GM21723 (cell line): ENCODE results near the gene AHRR.
"Not testable (repeated sequence)": the region's sequence is repeated elsewhere in the genome, so short reads cannot be mapped to it uniquely, and the experiment has no call there.

Source experiments
- ATAC-seq: cut with Tn5 transposase; IDR thresholded peaks from one replicate; pipeline ENCODE4 v1.9.1; 2021; ENCODE audit warnings: mild to moderate bottlenecking, moderate library complexity; ENCODE audit not compliant: unreplicated experiment

AHRR gene

GRCh38 chr5:305050-305449 lies 16.5 kb upstream of the AHRR start:
- ATAC-seq, result no peak

DNA sequence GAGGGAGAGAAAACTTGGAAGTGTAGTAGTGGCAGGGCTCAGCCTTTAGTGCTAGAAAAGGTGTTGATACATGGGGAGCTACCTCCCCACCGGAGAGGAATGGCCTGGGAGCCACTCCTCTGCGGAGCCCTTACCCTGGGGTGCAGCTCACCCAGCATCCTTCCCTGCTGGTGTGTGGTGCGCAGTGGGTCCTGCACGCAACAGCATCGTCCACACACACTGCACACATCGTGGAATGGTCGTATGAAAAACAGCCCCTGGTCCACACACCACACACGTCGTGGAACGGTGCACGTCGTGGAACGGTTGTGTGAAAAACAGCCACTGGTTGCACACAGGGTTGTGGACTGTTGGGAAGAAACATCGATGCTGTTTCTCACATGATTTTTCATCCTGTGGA lies 16.1 kb upstream of the AHRR start:
- ATAC-seq, result no peak

- ATAC-seq, result no peak
These were observed 15.3 kb upstream of the AHRR start for GRCh38 chr5:306011-306805.

DNA sequence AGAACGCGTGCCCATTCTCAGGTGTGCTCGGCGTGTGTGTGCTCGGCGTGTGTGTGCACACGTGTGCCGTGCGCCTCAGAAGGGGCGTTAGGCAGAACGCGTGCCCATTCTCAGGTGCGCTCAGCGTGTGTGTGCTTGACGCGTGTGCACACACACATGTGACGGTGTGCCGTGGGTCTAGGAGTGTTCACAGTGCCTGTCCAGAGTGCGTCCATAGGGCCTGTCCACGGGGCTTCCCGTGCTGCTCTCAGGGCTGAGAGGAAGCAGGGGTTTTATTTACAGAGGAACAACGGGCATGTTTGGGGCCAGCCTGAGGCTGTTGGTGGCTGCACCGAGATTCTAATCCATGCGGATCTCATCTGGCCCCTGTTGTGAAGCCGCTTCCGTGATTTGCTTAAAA lies 14.2 kb upstream of the AHRR start:
- no peak for ATAC-seq

GRCh38 chr5:307794-308579 lies 13.5 kb upstream of the AHRR start:
- ATAC-seq, result no peak

DNA sequence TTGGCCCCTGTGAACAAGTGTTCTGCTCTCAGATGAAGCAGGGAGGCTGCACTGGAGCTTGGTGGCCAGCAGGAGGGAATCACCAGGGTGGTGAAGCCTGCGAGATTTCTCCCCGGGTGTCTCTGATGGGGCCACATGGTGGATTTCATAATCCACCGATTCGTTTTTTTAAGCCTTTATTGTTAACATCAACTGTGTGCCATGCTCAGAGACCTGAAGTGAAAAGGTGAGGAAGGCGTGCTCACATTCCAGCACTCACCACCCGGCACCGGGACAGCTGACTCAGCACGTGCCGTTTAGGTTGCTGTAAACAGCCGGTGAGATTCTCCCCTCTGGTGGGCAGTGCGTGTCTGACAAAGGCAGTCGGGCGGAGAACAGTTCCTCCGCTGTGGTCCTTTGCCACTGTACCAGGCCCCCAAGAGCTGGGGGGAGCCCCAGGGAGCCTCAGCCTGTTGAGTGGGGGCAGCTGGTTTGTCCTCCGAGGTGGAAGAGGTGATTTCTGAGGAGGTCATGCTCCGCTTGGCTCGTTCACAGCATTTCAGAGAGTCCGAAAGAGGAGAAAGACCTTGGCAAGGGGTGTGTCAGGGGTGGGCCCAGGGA lies 12.7 kb upstream of the AHRR start:
- ATAC-seq, result no peak

GRCh38 chr5:309831-310230 lies 11.7 kb upstream of the AHRR start:
- not testable (repeated sequence) for ATAC-seq

GRCh38 chr5:310516-310915 lies 11.0 kb upstream of the AHRR start:
- ATAC-seq, result no peak

DNA sequence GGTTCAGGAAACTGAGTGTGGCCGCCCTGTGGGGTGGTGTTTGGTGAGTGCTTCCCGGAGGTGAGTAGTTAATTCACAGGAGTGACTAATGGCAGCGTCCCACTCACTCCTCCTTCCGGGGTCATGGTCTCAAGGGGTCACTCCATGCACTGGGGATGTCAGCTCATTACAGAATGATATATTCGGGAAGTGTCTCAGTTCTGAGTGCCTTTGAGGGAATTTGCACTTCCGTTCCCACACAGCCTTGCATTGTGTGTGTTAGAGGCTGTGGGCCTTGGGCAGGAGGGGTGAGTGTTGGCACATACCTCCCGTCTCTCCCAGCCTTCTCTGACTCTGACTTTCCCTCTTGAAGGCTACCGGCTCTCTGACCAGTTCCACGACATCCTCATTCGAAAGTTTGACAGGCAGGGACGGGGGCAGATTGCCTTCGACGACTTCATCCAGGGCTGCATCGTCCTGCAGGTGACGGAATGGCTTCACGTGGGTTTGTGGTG lies 10.5 kb upstream of the AHRR start:
- no peak for ATAC-seq

GRCh38 chr5:311963-312362 lies 9.6 kb upstream of the AHRR start:
- no peak for ATAC-seq

DNA sequence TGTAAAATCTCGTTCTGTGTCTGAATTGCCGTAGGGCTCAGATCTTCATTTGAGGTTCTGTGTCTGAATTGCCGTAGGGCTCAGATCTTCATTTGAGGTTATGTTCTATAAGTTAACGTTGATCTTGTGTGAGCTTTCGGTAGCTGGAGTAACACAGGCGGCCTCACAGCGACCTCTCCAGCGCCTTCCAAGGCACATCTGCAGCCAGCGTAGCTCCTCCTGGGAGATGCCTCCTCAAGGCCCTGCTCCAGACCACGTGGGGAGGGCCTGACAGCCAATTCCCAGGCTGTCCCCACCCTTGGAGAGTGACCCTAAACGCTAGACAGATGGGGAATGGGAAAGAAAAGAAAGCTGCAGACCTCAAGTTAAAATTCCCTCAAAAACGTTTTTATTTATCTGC lies 8.7 kb upstream of the AHRR start:
- ATAC-seq, result no peak

DNA sequence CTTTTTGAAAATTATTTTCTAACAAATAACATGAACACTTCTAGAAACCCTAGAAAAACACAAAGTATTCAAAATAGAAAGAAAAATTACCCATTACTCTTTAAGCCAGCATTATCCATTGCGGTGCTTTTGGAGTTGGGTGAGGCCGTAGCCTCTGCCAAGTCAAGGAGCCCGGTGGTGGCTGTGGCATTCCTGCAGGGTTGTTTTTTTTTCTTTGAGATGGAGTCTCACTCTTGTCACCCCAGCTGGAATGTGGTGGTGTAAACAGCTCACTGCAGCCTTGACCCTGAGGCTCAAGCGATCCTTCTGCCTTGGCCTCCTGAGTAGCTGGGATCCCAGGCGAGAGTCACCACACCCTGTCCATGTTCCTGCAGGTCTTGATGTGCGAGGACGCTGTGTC lies 8.2 kb upstream of the AHRR start:
- no peak for ATAC-seq

DNA sequence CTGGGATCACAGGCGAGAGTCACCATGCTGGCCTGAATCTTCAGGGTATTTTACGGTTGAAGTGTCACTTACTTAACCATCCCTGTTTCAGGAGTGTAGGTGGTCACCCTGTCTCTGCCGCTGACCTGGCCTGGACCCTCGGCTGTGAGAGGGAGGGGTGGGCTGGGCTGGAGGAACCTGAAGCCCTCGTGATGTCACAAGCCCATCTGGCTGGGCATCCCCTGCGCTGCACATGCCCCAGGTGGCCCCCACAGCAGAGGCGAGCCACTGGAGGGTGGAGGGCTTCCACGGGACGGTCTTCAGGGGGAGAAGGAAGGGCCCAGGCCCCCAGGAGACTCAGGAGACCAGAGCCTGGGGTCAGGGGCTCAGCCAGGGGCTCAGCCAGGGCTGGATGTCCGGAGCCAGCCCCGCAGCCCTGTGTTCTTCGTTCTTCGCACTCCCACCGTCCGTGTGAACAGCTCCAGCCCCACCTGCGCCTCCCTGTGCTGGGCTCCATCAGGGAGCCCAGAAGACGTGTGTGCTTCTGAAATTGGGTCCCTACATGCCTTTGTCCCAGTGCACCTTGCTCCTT lies 7.6 kb upstream of the AHRR start:
- no peak for ATAC-seq

GRCh38 chr5:314676-315487 lies 6.6 kb upstream of the AHRR start:
- ATAC-seq, result no peak

- no peak for ATAC-seq
These were observed 5.9 kb upstream of the AHRR start for GRCh38 chr5:315488-316209.

GRCh38 chr5:316210-317085 lies 5.1 kb upstream of the AHRR start:
- peak; percentile 9 for ATAC-seq

- ATAC-seq, result peak; percentile 72
These were observed 4.3 kb upstream of the AHRR start for GRCh38 chr5:317086-317811.

DNA sequence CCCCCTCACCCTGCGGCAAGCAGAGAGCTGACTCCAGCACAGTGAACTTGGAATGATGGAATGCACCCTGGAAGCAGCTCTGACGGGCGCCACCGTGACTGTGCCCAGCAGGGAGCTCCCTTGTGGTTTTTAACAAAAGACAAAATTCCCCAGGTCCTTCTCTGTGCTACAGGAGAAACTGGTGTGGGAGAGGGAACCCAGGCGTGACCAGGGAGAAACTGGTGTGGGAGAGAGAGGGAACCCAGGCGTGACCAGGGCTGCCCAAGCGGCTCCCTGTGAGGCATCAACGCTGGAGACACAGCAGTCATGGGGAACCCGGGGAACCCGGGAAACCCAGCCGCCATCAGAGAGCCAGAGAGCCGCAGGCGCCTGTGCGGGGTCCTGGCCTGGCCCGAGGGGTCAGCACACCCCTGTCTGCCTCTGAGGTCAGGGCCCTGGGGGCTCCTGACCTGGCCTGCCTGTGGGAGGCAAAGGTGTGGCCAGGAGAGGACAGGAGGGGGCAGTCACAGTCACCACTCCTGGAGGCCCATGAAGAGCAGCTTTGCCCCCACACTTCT lies 3.1 kb upstream of the AHRR start:
- ATAC-seq, result no peak
